Type B pancreatic cell (in vitro differentiated cells): ENCODE results near the gene DDX47. TPM values are rescaled to one million over a fixed set of nuclear protein-coding genes. Genes with fewer than 3 reads are reported as not detected.
"Not testable (repeated sequence)": the region's sequence is repeated elsewhere in the genome, so short reads cannot be mapped to it uniquely, and the experiment has no call there.

Source experiments
- DNase-seq: peaks from one replicate; pipeline ENCODE4 v3.0.0; 2021; ENCODE audit warnings: mixed read lengths; ENCODE audit not compliant: unreplicated experiment; ENCODE audit errors: extremely low spot score
- H3K27ac Mint-ChIP-seq: 2 replicates; pipeline ENCODE4 v1.8.0; 2021; ENCODE audit warnings: mild to moderate bottlenecking, mixed read lengths
- H3K27me3 Mint-ChIP-seq: 2 replicates; pipeline ENCODE4 v1.8.0; 2021; ENCODE audit warnings: mixed read lengths
- H3K36me3 Mint-ChIP-seq: 2 replicates; pipeline ENCODE4 v1.8.0; 2021; ENCODE audit warnings: mixed read lengths
- H3K4me1 Mint-ChIP-seq: one replicate; pipeline ENCODE4 v1.8.0; 2021; ENCODE audit warnings: mixed read lengths; ENCODE audit not compliant: unreplicated experiment
- H3K4me3 Mint-ChIP-seq: 2 replicates; pipeline ENCODE4 v1.8.0; 2021; ENCODE audit warnings: mild to moderate bottlenecking, mixed read lengths
- H3K9me3 Mint-ChIP-seq: 2 replicates; pipeline ENCODE4 v1.8.0; 2021; ENCODE audit warnings: mixed read lengths
- CTCF ChIP-seq: fragments of 200-600 bp; sonication (generic); conservative IDR thresholded peaks from 2 replicates; pipeline ENCODE4 v1.5.0; 2021; ENCODE audit warnings: antibody characterized with exemption, mild to moderate bottlenecking
- total RNA-seq: library from RNA; stranded (reverse); gene quantifications from 2 replicates; pipeline ENCODE4 v1.2.1, GENCODE V29; 2021; ENCODE audit warnings: low replicate concordance

The DDX47 gene
- total RNA-seq, 1 donor from 2014 or later: 73.0 TPM

- no peaks in the 10 kb centered on the region for H3K27me3 Mint-ChIP-seq
- H3K27ac Mint-ChIP-seq: peak overlapping the region; percentile 98
- no peak for TF ChIP-seq CTCF
- no peak for DNase-seq
- peak overlapping the region; percentile 51 for H3K4me3 Mint-ChIP-seq
- no peaks in the 10 kb centered on the region for H3K9me3 Mint-ChIP-seq
- no peaks in the 10 kb centered on the region for H3K4me1 Mint-ChIP-seq
- H3K36me3 Mint-ChIP-seq: peaks cover 55% of the 10 kb centered on the region
These were observed 22.4 kb downstream of the DDX47 start for GRCh38 chr12:12835378-12836146.

GRCh38 chr12:12836571-12836970 lies 23.4 kb downstream of the DDX47 start:
- Mint-ChIP-seq H3K4me1 (no peaks in the 10 kb centered on the region), H3K4me3 (no peak overlapping the region), H3K9me3 (no peaks in the 10 kb centered on the region), H3K27ac (peak overlapping the region; percentile 98), H3K27me3 (no peaks in the 10 kb centered on the region), H3K36me3 (peaks cover 55% of the 10 kb centered on the region)
- TF ChIP-seq CTCF: no peak
- no peak for DNase-seq

- Mint-ChIP-seq H3K36me3 (peaks cover 50% of the 10 kb centered on the region), H3K4me1 (no peaks in the 10 kb centered on the region), H3K9me3 (no peaks in the 10 kb centered on the region), H3K27ac (peak overlapping the region; percentile 98), H3K27me3 (no peaks in the 10 kb centered on the region), H3K4me3 (peak overlapping the region; percentile 37)
- DNase-seq: no peak
- peak; percentile 77 for TF ChIP-seq CTCF
These were observed 24.1 kb downstream of the DDX47 start for GRCh38 chr12:12837025-12837812.

GRCh38 chr12:12837813-12838153 lies 24.6 kb downstream of the DDX47 start:
- DNase-seq: no peak
- Mint-ChIP-seq H3K9me3 (no peaks in the 10 kb centered on the region), H3K36me3 (peaks cover 50% of the 10 kb centered on the region), H3K27me3 (no peaks in the 10 kb centered on the region), H3K4me1 (no peaks in the 10 kb centered on the region), H3K4me3 (peak overlapping the region; percentile 22), H3K27ac (peak overlapping the region; percentile 98)
- TF ChIP-seq CTCF: no peak

- H3K36me3 Mint-ChIP-seq: peaks cover 43% of the 10 kb centered on the region
These were observed 25.9 kb downstream of the DDX47 start for GRCh38 chr12:12839003-12839395.

GRCh38 chr12:12839439-12839838 lies 26.3 kb downstream of the DDX47 start:
- H3K4me3 Mint-ChIP-seq, H3K9me3 Mint-ChIP-seq, H3K27me3 Mint-ChIP-seq, DNase-seq, H3K4me1 Mint-ChIP-seq: not testable (repeated sequence)
- Mint-ChIP-seq H3K27ac (peak overlapping the region; percentile 98), H3K36me3 (peaks cover 42% of the 10 kb centered on the region)

More at GRCh38 chr12:12839003-12839395, 25.9 kb downstream of the DDX47 start:
- Mint-ChIP-seq H3K9me3 (no peaks in the 10 kb centered on the region), H3K27ac (peak overlapping the region; percentile 98), H3K4me3 (no peak overlapping the region), H3K4me1 (no peaks in the 10 kb centered on the region), H3K27me3 (no peaks in the 10 kb centered on the region)
- DNase-seq: no peak
- no peak for TF ChIP-seq CTCF
